Thoracic aorta (tissue), 2 donors: ENCODE results near the gene CD47. TPM values are rescaled to one million over a fixed set of nuclear protein-coding genes. Genes with fewer than 3 reads are reported as not detected.

Experiments
- ATAC-seq: fragments of 150-250 bp; one replicate; pipeline ENCODE4 v1.8.0; 2017; ENCODE audit warnings: low read depth; ENCODE audit not compliant: insufficient number of reproducible peaks, low FRiP score
- DNase-seq: peaks from one replicate; pipeline ENCODE4 v3.0.0-alpha.2; 2020; ENCODE audit warnings: low spot score
- H3K27ac ChIP-seq, 2 donors: fragments of 200-600 bp; sonication (generic); 1 replicate in 1 of 2; 2 replicates in 1 of 2; pipeline ENCODE4 v1.5.1; 2016; ENCODE audit warnings: mild to moderate bottlenecking in 2 of 2, moderate library complexity in 2 of 2
- H3K27me3 ChIP-seq: fragments of 200-600 bp; sonication (generic); replicated peaks from 2 replicates; pipeline ENCODE4 v1.6.0; 2016; ENCODE audit warnings: mild to moderate bottlenecking; ENCODE audit not compliant: insufficient read depth
- H3K36me3 ChIP-seq: fragments of 200-600 bp; sonication (generic); one replicate; pipeline ENCODE4 v1.5.1; 2016
- H3K4me1 ChIP-seq, 2 donors: fragments of 200-600 bp; sonication (generic); 1 replicate in 1 of 2; 2 replicates in 1 of 2; pipeline versions ENCODE4 v1.5.1 to v1.6.0; 2016; ENCODE audit warnings: low read depth in 2 of 2, mild to moderate bottlenecking in 1 of 2; ENCODE audit not compliant: control insufficient read depth in 1 of 2
- H3K4me3 ChIP-seq: fragments of 200-600 bp; sonication (generic); 2 replicates; pipeline ENCODE4 v1.5.1; 2016; ENCODE audit warnings: mild to moderate bottlenecking
- H3K9me3 ChIP-seq: fragments of 200-600 bp; sonication (generic); 2 replicates; pipeline ENCODE4 v1.5.1; 2016
- total RNA-seq, 2 donors: library from RNA; depleted of rRNA; stranded (reverse); fragments of >200 nt; gene quantifications; one replicate each; pipeline versions ENCODE4 v1.1.0 to v1.2.3, GENCODE V29; 2016
- TF ChIP-seq, protein P1 (sequence below): fragments of 200-600 bp; sonication (generic); IDR thresholded peaks from one replicate; pipeline ENCODE4 v1.5.1; 2019; ENCODE audit warnings: antibody characterized with exemption

CD47 gene
- total RNA-seq, 2 donors from 2014 or later: 70.1 to 80.4 TPM

- Histone ChIP-seq H3K27me3 (no peaks in the 10 kb centered on the region), H3K4me1 (peaks cover 10 to 12% of the 10 kb centered on the region in 2 donors), H3K4me3 (no peak overlapping the region), H3K27ac (no peak overlapping the region), H3K36me3 (no peaks in the 10 kb centered on the region), H3K9me3 (no peaks in the 10 kb centered on the region)
- ATAC-seq (no peak), DNase-seq (no peak)
- TF ChIP-seq, protein P1, sequence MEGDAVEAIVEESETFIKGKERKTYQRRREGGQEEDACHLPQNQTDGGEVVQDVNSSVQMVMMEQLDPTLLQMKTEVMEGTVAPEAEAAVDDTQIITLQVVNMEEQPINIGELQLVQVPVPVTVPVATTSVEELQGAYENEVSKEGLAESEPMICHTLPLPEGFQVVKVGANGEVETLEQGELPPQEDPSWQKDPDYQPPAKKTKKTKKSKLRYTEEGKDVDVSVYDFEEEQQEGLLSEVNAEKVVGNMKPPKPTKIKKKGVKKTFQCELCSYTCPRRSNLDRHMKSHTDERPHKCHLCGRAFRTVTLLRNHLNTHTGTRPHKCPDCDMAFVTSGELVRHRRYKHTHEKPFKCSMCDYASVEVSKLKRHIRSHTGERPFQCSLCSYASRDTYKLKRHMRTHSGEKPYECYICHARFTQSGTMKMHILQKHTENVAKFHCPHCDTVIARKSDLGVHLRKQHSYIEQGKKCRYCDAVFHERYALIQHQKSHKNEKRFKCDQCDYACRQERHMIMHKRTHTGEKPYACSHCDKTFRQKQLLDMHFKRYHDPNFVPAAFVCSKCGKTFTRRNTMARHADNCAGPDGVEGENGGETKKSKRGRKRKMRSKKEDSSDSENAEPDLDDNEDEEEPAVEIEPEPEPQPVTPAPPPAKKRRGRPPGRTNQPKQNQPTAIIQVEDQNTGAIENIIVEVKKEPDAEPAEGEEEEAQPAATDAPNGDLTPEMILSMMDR: no peak
These were observed 35.5 kb upstream of the CD47 start for GRCh38 chr3:108126348-108126747.

- H3K36me3 ChIP-seq: no peaks in the 10 kb centered on the region
- no peaks in the 10 kb centered on the region for H3K9me3 ChIP-seq
- no peak overlapping the region for H3K27ac ChIP-seq
- H3K4me1 ChIP-seq: peaks cover 2 to 5% of the 10 kb centered on the region in 2 donors
- no peak for ATAC-seq
- DNase-seq: no peak
- no peak overlapping the region for H3K4me3 ChIP-seq
- no peaks in the 10 kb centered on the region for H3K27me3 ChIP-seq
- TF ChIP-seq, protein P1: no peak
These were observed 34.8 kb upstream of the CD47 start for GRCh38 chr3:108125550-108126071.

- Histone ChIP-seq H3K4me3 (no peak overlapping the region), H3K27ac (no peak overlapping the region), H3K36me3 (no peaks in the 10 kb centered on the region), H3K4me1 (no peaks in the 10 kb centered on the region), H3K27me3 (no peaks in the 10 kb centered on the region), H3K9me3 (no peaks in the 10 kb centered on the region)
- no peak for DNase-seq
- TF ChIP-seq, protein P1: no peak
- no peak for ATAC-seq
These were observed 34.3 kb upstream of the CD47 start for GRCh38 chr3:108125153-108125543.

- H3K36me3 ChIP-seq: no peaks in the 10 kb centered on the region
- ATAC-seq: no peak
- no peak overlapping the region for H3K4me3 ChIP-seq
- no peak for DNase-seq
- H3K27ac ChIP-seq: no peak overlapping the region
- no peaks in the 10 kb centered on the region for H3K9me3 ChIP-seq
- H3K27me3 ChIP-seq: no peaks in the 10 kb centered on the region
- no peaks in the 10 kb centered on the region for H3K4me1 ChIP-seq
- TF ChIP-seq, protein P1: no peak
These were observed 33.7 kb upstream of the CD47 start for GRCh38 chr3:108124337-108125152.

DNA sequence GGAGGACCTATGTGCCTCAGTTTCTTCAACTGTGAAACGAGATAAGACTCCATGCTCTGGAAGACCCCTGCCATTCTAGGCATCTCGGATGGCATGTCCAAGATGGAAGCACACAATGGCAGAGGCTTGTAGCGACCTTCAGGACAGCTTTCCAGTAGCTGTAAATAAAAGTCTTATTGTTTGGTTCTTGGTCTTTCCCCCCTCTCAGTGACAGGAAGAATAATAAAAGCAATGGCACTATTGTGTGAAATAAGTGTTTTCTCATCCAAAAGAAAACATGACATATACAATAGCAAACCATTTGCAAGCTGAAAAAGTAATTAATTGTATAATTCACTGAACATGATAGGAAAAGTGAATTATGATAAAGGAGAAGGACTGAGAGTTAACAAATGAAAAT is 32.5 kb upstream of the CD47 start:
- Histone ChIP-seq H3K9me3 (no peaks in the 10 kb centered on the region), H3K27me3 (no peaks in the 10 kb centered on the region), H3K4me1 (no peaks in the 10 kb centered on the region), H3K36me3 (no peaks in the 10 kb centered on the region), H3K27ac (no peak overlapping the region), H3K4me3 (no peak overlapping the region)
- ATAC-seq: no peak
- DNase-seq: no peak
- TF ChIP-seq, protein P1: no peak
